Activated B cell treated with CpG ODN at 0.5 μM for 24 hours (primary cell): Measurements from ENCODE around the gene TAS2R16. TPM values are rescaled to one million over a fixed set of nuclear protein-coding genes. Genes with fewer than 3 reads are reported as not detected.

Experiments used
- ATAC-seq: fragments of 200-7000 bp; cut with Tn5 transposase; one replicate; pipeline ENCODE4 v1.10.0; 2021; ENCODE audit warnings: low read depth, mild to moderate bottlenecking, moderate library complexity
- CTCF ChIA-PET: fragments of 350-600 bp; sonication (Branson Sonifier 250); formaldehyde crosslinking; loops from one replicate; lab custom pipeline; 2021; ENCODE audit warnings: antibody characterized with exemption; lab: Charles Lee
- POLR2A ChIA-PET: fragments of 350-600 bp; sonication (Branson Sonifier 250); formaldehyde crosslinking; loops from one replicate; lab custom pipeline; 2021; ENCODE audit warnings: antibody characterized with exemption; lab: Charles Lee
- DNase-seq: peaks from one replicate; pipeline ENCODE4 v3.0.0; 2022
- H3K27ac Mint-ChIP-seq: one replicate; pipeline ENCODE4 v1.8.0; 2020; ENCODE audit warnings: mixed read lengths
- H3K27me3 Mint-ChIP-seq: one replicate; pipeline ENCODE4 v1.8.0; 2021; ENCODE audit warnings: mixed read lengths
- H3K36me3 Mint-ChIP-seq: one replicate; pipeline ENCODE4 v1.8.0; 2021; ENCODE audit warnings: low read depth, mixed read lengths
- H3K4me1 Mint-ChIP-seq: one replicate; pipeline ENCODE4 v1.8.0; 2021; ENCODE audit warnings: mixed read lengths
- H3K4me3 Mint-ChIP-seq: one replicate; pipeline ENCODE4 v1.8.0; 2020; ENCODE audit warnings: mild to moderate bottlenecking, mixed read lengths
- H3K9me3 Mint-ChIP-seq: one replicate; pipeline ENCODE4 v1.8.0; 2020; ENCODE audit warnings: mixed read lengths
- intact Hi-C: fragments of 100-400 bp; cut with micrococcal nuclease; formaldehyde crosslinking; loops from one replicate; pipeline ENCODE4 v1.15.1; 2024
- total RNA-seq: library from RNA; stranded (reverse); gene quantifications from 2 replicates; pipeline ENCODE4 v1.2.3, GENCODE V29; 2022
- TF ChIP-seq, protein P1 (sequence below): fragments of 200-600 bp; IDR thresholded peaks from one replicate; pipeline ENCODE4 v1.8.0; 2022; ENCODE audit warnings: antibody characterized with exemption, mild to moderate bottlenecking

Gene TAS2R16
- total RNA-seq, 1 donor from 2014 or later: not detected

DNA sequence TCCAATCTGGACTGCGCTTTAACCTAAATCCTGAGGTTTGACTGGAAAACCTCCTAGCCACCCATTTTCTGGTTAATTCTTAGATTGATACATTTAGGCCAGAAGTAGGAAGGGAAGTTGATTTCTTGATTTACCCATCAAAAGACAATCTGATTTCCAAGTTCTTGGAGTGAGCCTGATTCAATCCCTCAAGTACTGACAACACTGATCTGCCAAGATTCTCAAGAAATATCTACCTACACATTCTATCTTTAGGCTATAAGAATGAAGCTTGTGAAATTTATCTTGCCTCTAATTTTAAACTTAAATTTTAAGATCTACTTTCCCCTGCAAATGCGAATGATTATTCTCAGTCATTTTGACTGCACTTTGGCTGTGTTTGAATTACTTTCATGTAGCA is 5.9 kb downstream of the TAS2R16 start:
- Mint-ChIP-seq H3K36me3 (no peaks in the 10 kb centered on the region), H3K27ac (no peak overlapping the region), H3K4me3 (no peak overlapping the region), H3K4me1 (no peaks in the 10 kb centered on the region), H3K9me3 (no peaks in the 10 kb centered on the region), H3K27me3 (no peaks in the 10 kb centered on the region)
- TF ChIP-seq, protein P1, sequence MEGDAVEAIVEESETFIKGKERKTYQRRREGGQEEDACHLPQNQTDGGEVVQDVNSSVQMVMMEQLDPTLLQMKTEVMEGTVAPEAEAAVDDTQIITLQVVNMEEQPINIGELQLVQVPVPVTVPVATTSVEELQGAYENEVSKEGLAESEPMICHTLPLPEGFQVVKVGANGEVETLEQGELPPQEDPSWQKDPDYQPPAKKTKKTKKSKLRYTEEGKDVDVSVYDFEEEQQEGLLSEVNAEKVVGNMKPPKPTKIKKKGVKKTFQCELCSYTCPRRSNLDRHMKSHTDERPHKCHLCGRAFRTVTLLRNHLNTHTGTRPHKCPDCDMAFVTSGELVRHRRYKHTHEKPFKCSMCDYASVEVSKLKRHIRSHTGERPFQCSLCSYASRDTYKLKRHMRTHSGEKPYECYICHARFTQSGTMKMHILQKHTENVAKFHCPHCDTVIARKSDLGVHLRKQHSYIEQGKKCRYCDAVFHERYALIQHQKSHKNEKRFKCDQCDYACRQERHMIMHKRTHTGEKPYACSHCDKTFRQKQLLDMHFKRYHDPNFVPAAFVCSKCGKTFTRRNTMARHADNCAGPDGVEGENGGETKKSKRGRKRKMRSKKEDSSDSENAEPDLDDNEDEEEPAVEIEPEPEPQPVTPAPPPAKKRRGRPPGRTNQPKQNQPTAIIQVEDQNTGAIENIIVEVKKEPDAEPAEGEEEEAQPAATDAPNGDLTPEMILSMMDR: no peak
- ATAC-seq (no peak), DNase-seq (no peak)
- CTCF ChIA-PET: no interaction called here
- intact Hi-C loops: no loop called here
- POLR2A ChIA-PET: no interaction called here

DNA sequence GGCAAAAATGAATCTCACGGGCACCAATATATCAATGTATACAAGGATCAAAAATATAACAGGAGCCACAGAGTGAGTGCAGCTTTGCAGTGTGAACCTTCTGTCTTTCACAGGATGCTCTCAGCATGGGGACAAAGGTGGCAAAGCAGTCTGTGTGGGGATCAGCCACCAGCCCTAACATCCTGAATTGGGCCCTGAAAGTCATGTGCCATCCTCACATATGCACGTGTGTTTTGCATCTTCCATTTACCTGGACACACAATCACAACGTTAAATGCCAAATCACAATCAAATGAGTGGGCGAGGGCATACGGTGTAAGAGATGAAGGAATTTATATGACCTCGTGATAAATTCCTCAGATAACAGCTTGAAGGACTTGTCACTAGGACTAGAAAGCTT is 6.5 kb downstream of the TAS2R16 start:
- Mint-ChIP-seq H3K9me3 (no peaks in the 10 kb centered on the region), H3K27me3 (no peaks in the 10 kb centered on the region), H3K27ac (no peak overlapping the region), H3K4me1 (no peaks in the 10 kb centered on the region), H3K36me3 (no peaks in the 10 kb centered on the region), H3K4me3 (no peak overlapping the region)
- ChIA-PET CTCF (no interaction called here), POLR2A (no interaction called here)
- ATAC-seq (no peak), DNase-seq (no peak)
- TF ChIP-seq, protein P1: no peak
- intact Hi-C loops: no loop called here

DNA sequence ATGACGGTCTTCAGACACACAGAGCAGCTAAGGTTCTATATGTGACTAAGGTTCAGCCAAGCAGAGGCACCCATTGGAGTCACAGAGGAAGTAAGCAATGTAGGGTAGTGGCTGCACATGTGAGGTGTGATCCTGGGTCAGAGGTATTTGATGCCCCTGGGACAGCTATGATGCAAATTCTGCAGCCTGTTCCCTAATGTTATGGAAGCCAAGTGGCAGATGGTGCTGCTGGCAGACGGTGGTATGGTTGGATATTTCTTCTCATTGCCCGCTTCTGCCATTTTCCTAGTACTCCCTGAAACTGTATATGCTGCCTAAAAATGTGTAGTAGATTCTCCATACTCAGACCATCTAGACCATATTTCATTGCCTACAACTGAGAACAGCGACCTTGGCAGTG is 7.2 kb downstream of the TAS2R16 start:
- H3K36me3 Mint-ChIP-seq: no peaks in the 10 kb centered on the region

DNA sequence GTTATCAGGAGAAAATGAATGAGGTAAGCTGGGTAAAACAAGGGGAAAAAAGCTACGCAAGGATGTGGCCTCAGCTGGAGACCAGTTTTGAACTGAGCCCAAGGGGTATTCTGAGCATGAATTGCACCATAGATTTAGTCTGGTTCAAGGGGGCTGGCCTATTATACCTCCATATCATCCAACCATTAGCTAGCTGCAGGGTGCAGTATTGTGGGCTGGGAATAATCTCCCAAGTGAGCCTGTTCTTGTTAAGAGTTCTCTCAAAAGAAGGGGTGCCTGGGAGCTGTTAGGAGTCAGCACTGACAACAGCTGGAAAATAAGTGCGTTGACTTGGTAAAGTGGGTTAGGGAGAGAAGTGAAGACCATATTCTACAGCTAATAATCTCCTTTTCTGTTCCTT is 8.0 kb downstream of the TAS2R16 start:
- TF ChIP-seq, protein P1: no peak
- ChIA-PET POLR2A (no interaction called here), CTCF (no interaction called here)
- H3K4me3 Mint-ChIP-seq: no peak overlapping the region
- H3K27ac Mint-ChIP-seq: no peak overlapping the region
- H3K9me3 Mint-ChIP-seq: no peaks in the 10 kb centered on the region
- no peak for DNase-seq
- ATAC-seq: no peak
- H3K4me1 Mint-ChIP-seq: no peaks in the 10 kb centered on the region
- no peaks in the 10 kb centered on the region for H3K36me3 Mint-ChIP-seq
- no peaks in the 10 kb centered on the region for H3K27me3 Mint-ChIP-seq
- intact Hi-C loops: no loop called here

More for the DNA sequence above, 7.2 kb downstream of the TAS2R16 start:
- H3K4me1 Mint-ChIP-seq: no peaks in the 10 kb centered on the region
- H3K27me3 Mint-ChIP-seq: no peaks in the 10 kb centered on the region
- CTCF ChIA-PET: no interaction called here
- TF ChIP-seq, protein P1: no peak
- intact Hi-C loops: no loop called here
- no peak overlapping the region for H3K27ac Mint-ChIP-seq
- DNase-seq: no peak
- POLR2A ChIA-PET: no interaction called here
- ATAC-seq: no peak
- no peak overlapping the region for H3K4me3 Mint-ChIP-seq
- no peaks in the 10 kb centered on the region for H3K9me3 Mint-ChIP-seq

DNA sequence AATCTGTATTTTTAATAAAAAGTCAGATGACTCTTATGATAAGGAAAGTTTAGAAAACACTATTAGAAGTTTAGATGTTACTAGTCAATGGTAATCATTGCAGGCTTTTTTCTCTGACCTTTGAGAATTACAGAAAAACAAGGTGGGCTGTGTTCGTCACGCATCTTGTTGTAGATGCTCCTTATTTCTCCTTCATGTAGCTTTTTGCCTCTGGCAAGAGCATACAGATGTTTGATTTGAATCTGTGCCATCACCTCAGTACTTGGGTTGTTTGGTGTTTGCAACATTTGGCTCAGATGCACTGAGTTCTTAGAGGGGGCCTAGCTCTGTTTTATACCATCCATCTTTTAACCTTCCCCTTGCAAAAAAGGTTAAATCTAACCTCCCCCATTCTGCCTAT is 11.5 kb downstream of the TAS2R16 start:
- H3K27ac Mint-ChIP-seq: no peak overlapping the region
- H3K27me3 Mint-ChIP-seq: no peaks in the 10 kb centered on the region
- no peaks in the 10 kb centered on the region for H3K36me3 Mint-ChIP-seq
- intact Hi-C loops: no loop called here
- DNase-seq (no peak), ATAC-seq (no peak)
- TF ChIP-seq, protein P1: no peak
- H3K4me3 Mint-ChIP-seq: no peak overlapping the region
- no peaks in the 10 kb centered on the region for H3K4me1 Mint-ChIP-seq
- ChIA-PET CTCF (no interaction called here), POLR2A (no interaction called here)
- no peaks in the 10 kb centered on the region for H3K9me3 Mint-ChIP-seq
